ENCODE measurements around the gene GPR151.

Gene GPR151

GRCh38 chr5:146519554-146519953 lies 3.6 kb upstream of the GPR151 start:
- DNase-seq: no peak

- no peak for DNase-seq
Measured at GRCh38 chr5:146515473-146516150, 378 bp downstream of the GPR151 start.

DNA sequence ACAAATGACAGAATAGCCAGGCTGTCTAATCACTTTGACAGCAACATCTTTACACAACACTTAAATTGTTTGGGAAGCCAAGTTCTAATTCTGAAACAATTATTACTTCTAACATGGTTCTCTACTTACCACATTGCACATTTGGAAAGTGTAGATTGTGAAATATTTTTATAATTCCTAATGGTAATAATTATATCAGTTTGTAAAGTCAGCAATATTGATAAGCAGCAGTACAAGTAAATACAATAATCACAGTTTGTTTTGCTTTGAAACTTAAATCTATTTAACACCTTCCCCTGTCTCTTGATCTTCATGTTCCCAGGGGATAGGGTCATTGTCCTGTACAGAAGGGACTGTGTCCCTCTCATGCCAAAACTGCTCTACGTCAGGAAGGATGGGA lies 1.4 kb downstream of the GPR151 start:
- DNase-seq: no peak

DNA sequence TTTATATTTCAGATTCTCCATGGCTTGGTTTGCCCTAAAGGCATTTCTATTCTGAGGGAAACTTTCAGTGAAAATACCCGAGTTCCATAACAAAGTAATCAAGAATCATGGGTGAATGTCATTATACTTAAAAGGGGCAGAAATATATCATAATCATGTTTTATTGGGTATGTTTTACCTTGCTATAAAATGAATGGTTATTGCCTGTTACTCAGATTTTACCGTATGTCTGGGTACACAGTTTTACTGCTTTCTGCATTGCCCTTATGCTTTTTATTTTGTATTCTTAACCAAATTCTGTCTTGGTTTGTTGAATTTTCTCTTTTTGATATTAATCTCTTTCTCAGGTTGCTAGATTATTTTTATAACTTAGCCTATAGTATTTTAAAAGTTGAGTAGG lies 2.5 kb downstream of the GPR151 start:
- no peak for DNase-seq

GRCh38 chr5:146510559-146511125 lies 5.3 kb downstream of the GPR151 start:
- DNase-seq: no peak

- no peak for DNase-seq
Measured at GRCh38 chr5:146507428-146507827, 8.6 kb downstream of the GPR151 start.

- no peak for DNase-seq
Measured at GRCh38 chr5:146499680-146500079, 16.3 kb downstream of the GPR151 start.

DNA sequence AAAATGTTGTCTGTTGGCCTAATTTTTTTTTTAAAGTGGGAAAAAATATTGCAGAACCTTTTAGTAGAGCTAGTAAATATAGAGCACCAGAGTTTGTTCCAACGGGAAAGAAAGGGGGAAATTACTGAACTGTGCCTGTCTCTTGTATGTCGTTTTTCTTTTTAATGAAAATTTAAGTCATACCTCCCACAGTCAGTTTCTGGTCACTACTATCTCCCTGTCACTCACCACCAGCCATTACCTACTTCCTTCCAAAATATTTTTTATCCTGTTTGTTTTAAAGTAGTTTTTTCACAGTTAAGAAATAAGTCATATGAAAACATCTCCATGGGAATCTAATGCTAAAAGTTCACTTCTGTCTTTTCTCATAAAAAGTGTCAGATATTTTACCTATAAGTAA lies 21.3 kb downstream of the GPR151 start:
- no peak for DNase-seq

DNA sequence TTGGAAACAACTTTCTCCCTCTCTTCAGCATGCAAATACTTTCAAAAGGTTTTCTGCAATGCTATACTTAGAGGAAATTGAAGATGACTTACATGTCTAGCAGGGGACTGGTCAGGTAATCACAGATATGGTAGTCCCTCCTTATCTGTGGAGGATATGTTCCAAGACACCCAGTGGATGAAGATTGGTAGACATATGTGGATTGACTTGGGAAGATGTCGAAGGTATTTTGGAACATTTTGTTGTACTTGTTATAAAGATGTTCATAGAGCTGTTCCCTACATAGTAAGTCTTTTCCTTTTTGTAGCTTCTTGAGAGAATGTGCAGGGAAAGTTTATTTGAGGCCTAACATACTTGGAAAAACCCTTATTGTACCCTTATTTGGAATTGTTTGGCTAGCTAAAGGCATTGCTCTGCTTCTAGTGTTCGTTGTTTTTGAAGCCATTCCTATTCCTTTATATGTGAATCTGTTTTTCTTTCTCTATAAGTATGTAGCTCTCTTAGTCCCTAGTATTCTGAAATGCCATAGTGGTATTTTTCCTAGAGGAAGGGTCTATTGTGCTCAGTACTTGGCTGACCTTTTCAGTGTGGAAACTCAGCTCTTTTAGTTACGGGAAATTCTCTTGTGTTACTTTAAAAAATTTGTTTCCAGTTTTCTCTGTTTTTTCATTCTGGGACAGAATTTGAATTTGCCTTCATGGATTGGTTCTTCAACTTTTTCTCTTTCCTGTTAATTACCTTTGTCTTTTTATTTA lies 25.7 kb downstream of the GPR151 start:
- no peak for DNase-seq

GRCh38 chr5:146484714-146485391 lies 31.1 kb downstream of the GPR151 start:
- no peak for DNase-seq

DNA sequence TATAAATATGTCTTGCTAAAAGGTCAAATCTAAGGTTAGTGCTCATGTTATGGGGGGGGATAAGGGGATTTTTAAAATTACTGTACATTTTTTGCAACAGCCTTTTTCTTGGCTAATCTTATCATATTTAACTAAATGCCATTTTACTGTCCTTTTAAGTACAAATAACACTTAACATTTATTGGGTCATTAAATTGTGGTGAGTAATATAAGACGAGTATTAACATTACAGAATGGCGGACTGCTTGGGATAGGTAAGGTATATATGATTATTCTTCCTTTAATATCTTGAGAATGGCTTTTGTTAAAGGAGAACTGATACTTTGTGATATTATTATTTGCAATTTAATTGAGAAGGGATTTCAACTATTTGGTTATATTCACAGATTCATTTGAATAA lies 33.2 kb downstream of the GPR151 start:
- no peak for DNase-seq

- no peak for DNase-seq
Measured at GRCh38 chr5:146475906-146476305, 40.1 kb downstream of the GPR151 start.

DNA sequence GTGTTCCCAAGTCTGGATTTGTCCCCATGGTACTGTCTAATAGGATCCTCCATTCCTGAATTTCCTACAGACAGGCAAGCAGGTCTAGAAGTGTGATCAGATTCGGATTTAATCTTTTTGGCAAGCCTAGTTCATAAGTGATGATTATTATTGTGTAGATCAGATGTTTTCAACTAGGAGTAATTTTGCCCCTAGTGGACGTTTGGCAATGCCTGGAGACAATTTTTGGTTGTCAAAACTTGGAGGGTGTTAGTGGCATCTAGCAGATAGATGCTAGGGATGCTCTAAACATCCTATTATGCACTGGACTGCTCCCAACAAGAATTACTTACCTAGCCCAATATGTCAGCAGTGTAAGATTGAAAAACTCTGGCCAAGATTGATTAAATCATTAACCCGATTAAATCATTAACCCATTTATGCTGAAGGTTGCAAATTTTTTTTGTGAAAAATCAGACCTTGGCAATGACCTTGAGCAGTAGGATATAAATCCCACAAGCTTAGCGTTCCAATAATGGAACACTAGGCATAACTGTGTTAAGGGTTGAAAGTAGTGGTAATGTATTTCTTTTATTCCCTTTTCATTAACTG lies 40.7 kb downstream of the GPR151 start:
- DNase-seq: no peak

DNA sequence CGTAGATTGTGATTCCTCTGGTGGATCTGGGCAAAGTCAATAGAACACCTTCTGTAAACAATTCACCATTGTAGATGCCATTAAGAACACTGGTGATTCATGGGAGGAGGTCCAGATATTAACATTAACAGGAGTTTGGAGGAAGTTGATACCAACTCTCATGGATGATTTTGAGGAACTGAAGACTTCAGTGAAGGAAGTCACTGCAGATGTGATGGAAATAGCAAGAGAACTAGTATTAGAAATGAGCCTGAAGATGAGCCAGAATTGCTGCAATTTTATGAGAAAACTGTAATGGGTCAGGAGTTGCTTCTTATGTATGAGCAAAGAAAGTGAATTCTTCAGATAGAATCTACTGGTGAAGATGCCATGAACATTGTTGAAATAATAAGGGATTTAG lies 41.9 kb downstream of the GPR151 start:
- DNase-seq: no peak

DNA sequence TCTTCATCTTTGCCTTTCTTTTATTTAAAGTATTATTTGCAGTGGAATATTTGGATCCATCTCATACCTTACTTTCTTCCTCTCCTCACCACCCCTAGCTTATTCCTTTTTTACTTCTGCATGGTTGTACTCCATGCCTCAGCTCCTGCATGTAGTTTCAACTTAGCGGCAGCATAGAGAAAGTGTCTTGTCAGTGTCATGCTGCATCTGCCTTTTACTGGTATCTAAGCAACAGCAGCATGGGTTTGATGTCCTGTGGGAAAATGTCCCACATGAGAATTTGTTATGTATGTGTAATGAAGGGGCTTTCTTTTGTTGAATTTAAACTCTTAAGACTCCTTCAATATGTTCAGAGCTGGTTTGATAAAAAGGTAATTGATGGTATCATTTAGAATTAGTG lies 48.2 kb downstream of the GPR151 start:
- DNase-seq: no peak

GRCh38 chr5:146466521-146467349 lies 49.3 kb downstream of the GPR151 start:
- no peak for DNase-seq

DNA sequence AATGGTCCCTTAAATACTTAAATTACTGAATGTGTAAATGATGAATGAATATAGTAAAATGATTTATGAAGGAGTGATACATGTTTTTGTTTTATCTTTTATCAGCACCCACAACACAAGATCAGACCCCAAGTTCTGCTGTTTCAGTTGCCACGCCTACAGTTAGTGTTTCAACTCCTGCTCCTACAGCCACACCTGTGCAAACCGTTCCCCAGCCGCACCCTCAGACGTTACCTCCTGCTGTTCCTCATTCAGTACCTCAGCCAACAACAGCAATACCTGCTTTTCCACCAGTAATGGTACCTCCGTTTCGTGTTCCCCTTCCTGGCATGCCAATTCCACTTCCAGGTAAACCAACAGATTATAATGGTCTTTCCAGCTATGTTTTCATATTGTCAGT lies 52.5 kb downstream of the GPR151 start:
- DNase-seq: no peak

Measured in NCI-H1105 (cell line).